K562 (cell line): ENCODE results near the gene CDC14B. TPM values are rescaled to one million over a fixed set of nuclear protein-coding genes. Genes with fewer than 3 reads are reported as not detected.
A peak's percentile ranks its signal among the peaks of the same experiment; 100 is the strongest.

ENCODE experiments used
- ATF3 ChIP-seq, 2 experiments: fragments of 450-650 bp in 1 of 2; sonication (generic) in 1 of 2; formaldehyde crosslinking in 1 of 2; IDR thresholded peaks in 1 of 2; conservative IDR thresholded peaks in 1 of 2; 2 replicates each; pipeline versions ENCODE4 v1.6.1 to v1.8.1; 2016 to 2023; ENCODE audit warnings: mild to moderate bottlenecking in 2 of 2, moderate library complexity in 2 of 2, inconsistent platforms in 1 of 2, missing genetic modification reagents in 1 of 2
- CBFA2T2 ChIP-seq: fragments of 450-650 bp; conservative IDR thresholded peaks from 2 replicates; pipeline ENCODE4 v1.6.1; 2017; ENCODE audit warnings: mild to moderate bottlenecking
- CREM ChIP-seq: IDR thresholded peaks from 2 replicates; pipeline ENCODE4 v1.6.1; 2014; ENCODE audit warnings: antibody characterized with exemption, low read depth
- CSDE1 ChIP-seq, 2 experiments: fragments of 450-650 bp; IDR thresholded peaks; 2 replicates each; pipeline ENCODE4 v1.6.1; 2016; ENCODE audit warnings: mild to moderate bottlenecking in 1 of 2
- ELF2 ChIP-seq: fragments of 250-450 bp; sonication (Bioruptor Pico); IDR thresholded peaks from 2 replicates; pipeline ENCODE4 v1.5.0; 2021; ENCODE audit warnings: mild to moderate bottlenecking
- EP300 ChIP-seq: IDR thresholded peaks from 2 replicates; pipeline ENCODE4 v1.6.1; 2012; ENCODE audit warnings: low read length, improper control_type of control experiment
- ESRRB ChIP-seq: fragments of 250-450 bp; sonication (Bioruptor Pico); IDR thresholded peaks from 2 replicates; pipeline ENCODE4 v1.5.0; 2020; ENCODE audit warnings: mild to moderate bottlenecking, moderate library complexity, borderline replicate concordance
- HDGF ChIP-seq: fragments of 450-650 bp; IDR thresholded peaks from 2 replicates; pipeline ENCODE4 v1.6.1; 2016
- MAFK ChIP-seq: IDR thresholded peaks from 2 replicates; pipeline ENCODE4 v1.6.1; 2011; ENCODE audit warnings: low read length, improper control_type of control experiment
- MBD2 ChIP-seq: sonication (generic); IDR thresholded peaks from 2 replicates; pipeline ENCODE4 v1.6.1; 2016; ENCODE audit warnings: low read depth, borderline replicate concordance
- NFYB ChIP-seq: IDR thresholded peaks from 2 replicates; pipeline ENCODE4 v1.6.1; 2011; ENCODE audit warnings: mild to moderate bottlenecking, moderate library complexity; ENCODE audit not compliant: insufficient read length; ENCODE audit errors: extremely low read depth
- NRF1 ChIP-seq, 2 experiments: fragments of 450-650 bp; IDR thresholded peaks in 1 of 2; conservative IDR thresholded peaks in 1 of 2; 2 replicates each; pipeline ENCODE4 v1.6.1; 2014; ENCODE audit warnings: mild to moderate bottlenecking in 2 of 2
- POLR2A ChIP-seq: fragments of 450-650 bp; conservative IDR thresholded peaks from 2 replicates; pipeline ENCODE4 v1.6.1; 2016
- POLR2AphosphoS5 ChIP-seq: IDR thresholded peaks from 2 replicates; pipeline ENCODE4 v1.6.1; 2011; ENCODE audit warnings: mild to moderate bottlenecking, low read depth, low read length, moderate library complexity; ENCODE audit not compliant: control insufficient read depth, insufficient read depth
- POLR2H ChIP-seq: IDR thresholded peaks from 2 replicates; pipeline ENCODE4 v1.6.1; 2016; ENCODE audit warnings: missing genetic modification characterization, low read depth, mild to moderate bottlenecking, control low read depth, missing compliant biosample characterization, moderate library complexity
- RB1 ChIP-seq: fragments of 450-650 bp; IDR thresholded peaks from 2 replicates; pipeline ENCODE4 v1.6.1; 2017; ENCODE audit warnings: low read depth, mild to moderate bottlenecking
- RFX5 ChIP-seq: IDR thresholded peaks from 2 replicates; pipeline ENCODE4 v1.6.1; 2011; ENCODE audit warnings: low read depth, mild to moderate bottlenecking, improper control_type of control experiment, low read length
- SMAD2 ChIP-seq: fragments of 150-350 bp; IDR thresholded peaks from 2 replicates; pipeline ENCODE4 v1.6.1; 2014; ENCODE audit warnings: low read depth, mild to moderate bottlenecking, low read length
- SOX6 ChIP-seq: fragments of 450-650 bp; IDR thresholded peaks from 2 replicates; pipeline ENCODE4 v1.6.1; 2014; ENCODE audit warnings: mild to moderate bottlenecking
- TRIM25 ChIP-seq: fragments of 450-650 bp; IDR thresholded peaks from 2 replicates; pipeline ENCODE4 v1.7.0; 2016; ENCODE audit warnings: borderline replicate concordance
- YY1 ChIP-seq, 3 experiments: IDR thresholded peaks; 2 replicates each; pipeline ENCODE4 v1.6.1; 2011; ENCODE audit warnings: low read length in 2 of 3, mild to moderate bottlenecking in 2 of 3, moderate library complexity in 2 of 3, borderline replicate concordance in 1 of 3, control low read depth in 1 of 3, low read depth in 1 of 3; ENCODE audit not compliant: insufficient read depth in 3 of 3, insufficient replicate concordance in 2 of 3, control insufficient read depth in 1 of 3, insufficient read length in 1 of 3; ENCODE audit errors: extremely low read depth in 1 of 3
- ZNF395 ChIP-seq: fragments of 200-800 bp; sonication (Bioruptor generic); IDR thresholded peaks from 2 replicates; pipeline ENCODE4 v1.6.1; 2017; ENCODE audit warnings: missing genetic modification characterization, missing compliant biosample characterization
- ZNF76 ChIP-seq: fragments of 250-450 bp; sonication (Bioruptor Pico); IDR thresholded peaks from 2 replicates; pipeline ENCODE4 v1.4.0; 2020; ENCODE audit warnings: mild to moderate bottlenecking, moderate library complexity, borderline replicate concordance
- ZZZ3 ChIP-seq: fragments of 450-650 bp; IDR thresholded peaks from 2 replicates; pipeline ENCODE4 v1.6.1; 2016; ENCODE audit warnings: antibody characterized with exemption, mild to moderate bottlenecking, moderate library complexity
- polyA plus RNA-seq, 8 experiments: library from polyadenylated mRNA; depleted of rRNA in 4 of 8; stranded (reverse) in 5 of 8; unstranded in 3 of 8; fragments of >200 nt; fragmentation: Nextera tagmentation in 2 of 8; fragmentation: Illumina TruSeq in 1 of 8; extraction: Ambion mirVana in 2 of 8; extraction: Trizol in 1 of 8; gene quantifications; 2 replicates each; pipeline versions ENCODE4 v1.2.1 to v1.2.3, GENCODE V29; 2011 to 2014; ENCODE audit warnings: inconsistent platforms in 1 of 8, missing spikeins in 1 of 8
- total RNA-seq, 7 experiments: library from RNA; depleted of rRNA in 6 of 7; stranded (reverse); fragments of >200 nt in 6 of 7; fragmentation: Illumina TruSeq in 2 of 7; extraction: Trizol in 2 of 7; gene quantifications; 2 replicates each; pipeline versions ENCODE4 v1.2.1 to v1.2.3, GENCODE V29; 2011 to 2021; ENCODE audit warnings: low replicate concordance in 1 of 7

CDC14B gene
- total and polyA plus RNA-seq, 9 of the 15 experiments (the other 6 are each of a cell fraction or from before 2014, with no cell fraction given), result 1.4 to 6.0 (median 3.8) TPM

- TF ChIP-seq YY1 (IDR thresholded peaks at IDR 0.05; ENCODE audit: borderline replicate concordance in 1 of 3, control insufficient read depth in 1 of 3, extremely low read depth in 1 of 3, insufficient read depth in 3 of 3, insufficient read length in 1 of 3, insufficient replicate concordance in 2 of 3, low read depth in 1 of 3, low read length in 2 of 3) (peak in 2 of 3 experiments; percentile 75 to 87), CBFA2T2 (no peak), NRF1 (conservative IDR thresholded peaks at IDR 0.05 in 1 of 2, IDR thresholded peaks at IDR 0.05 in 1 of 2) (0 out of 4 replicates have a peak, but pooled peaks of 1 of the 2 experiments have one; percentile 3), POLR2H (tag) (0 out of 2 replicates have a peak, but pooled peaks have one; percentile 61), ZNF76 (CRISPR knock-in tag) (no peak), CSDE1 (IDR thresholded peaks at IDR 0.05) (no peak), EP300 (no peak), POLR2AphosphoS5 (peak; percentile 27; the same call in 1 of the 2 replicates), HDGF (no peak), ESRRB (CRISPR knock-in tag) (no peak), ZZZ3 (no peak), SMAD2 (no peak), TRIM25 (no peak), MAFK (no peak), RFX5 (no peak), CREM (peak; percentile 62), ELF2 (CRISPR knock-in tag) (no peak), ATF3 (IDR thresholded peaks at IDR 0.05) (no peak; the same call in 1 of the 2 replicates), ATF3 (CRISPR knock-in tag; conservative IDR thresholded peaks at IDR 0.05) (no peak), ZNF395 (CRISPR knock-in tag) (no peak; the same call in 1 of the 2 replicates), POLR2A (peak; percentile 60), SOX6 (no peak), NFYB (no peak), MBD2 (no peak), RB1 (no peak)
Measured at GRCh38 chr9:96655198-96655851, 35.7 kb upstream of the CDC14B start, which contains the start of gene PRXL2C (continued).
